HTR-8/SVneo (cell line): ENCODE results near the gene C22orf31.

Experiments used
- DNase-seq: peaks from one replicate; pipeline ENCODE4 v3.0.0; 2011; ENCODE audit warnings: low spot score, mixed read lengths; ENCODE audit not compliant: insufficient read length
- FAIRE-seq: peaks from 2 replicates; lab custom pipeline; 2011; peaks lifted over from hg19 to GRCh38; lab: Jason Lieb, UNC

C22orf31 gene

GRCh38 chr22:29082826-29083545, 21.4 kb upstream of the C22orf31 start:
- DNase-seq (no peak), FAIRE-seq (no peak)

GRCh38 chr22:29081517-29082236, 20.0 kb upstream of the C22orf31 start:
- FAIRE-seq: no peak
- DNase-seq: no peak

- DNase-seq: no peak
- no peak for FAIRE-seq
Observed at GRCh38 chr22:29080106-29080975, 18.7 kb upstream of the C22orf31 start.

- DNase-seq: no peak
- FAIRE-seq: no peak
Observed at GRCh38 chr22:29079218-29079901, 17.7 kb upstream of the C22orf31 start.

- DNase-seq: no peak
- no peak for FAIRE-seq
Observed at GRCh38 chr22:29078869-29079207, 17.2 kb upstream of the C22orf31 start.

- no peak for FAIRE-seq
- DNase-seq: no peak
Observed at GRCh38 chr22:29078036-29078868, 16.6 kb upstream of the C22orf31 start.

- no peak for FAIRE-seq
Observed at GRCh38 chr22:29074276-29074772, 12.7 kb upstream of the C22orf31 start.

GRCh38 chr22:29073618-29074275, 12.1 kb upstream of the C22orf31 start:
- no peak for DNase-seq
- FAIRE-seq: no peak

More at GRCh38 chr22:29074276-29074772, 12.7 kb upstream of the C22orf31 start:
- no peak for DNase-seq

GRCh38 chr22:29072979-29073617, 11.5 kb upstream of the C22orf31 start, which contains the start of gene KREMEN1:
Gene KREMEN1, plus strand, starts transcription at chr22:29073035. Its CDS starts 96 bp downstream, at chr22:29073131.
- no peak for DNase-seq
- no peak for FAIRE-seq

GRCh38 chr22:29072193-29072978, 10.8 kb upstream of the C22orf31 start:
- FAIRE-seq: no peak
- peak; percentile 72 for DNase-seq

- no peak for FAIRE-seq
- DNase-seq: no peak
Observed at GRCh38 chr22:29071261-29072045, 9.8 kb upstream of the C22orf31 start.

GRCh38 chr22:29070490-29070889, 8.9 kb upstream of the C22orf31 start:
- FAIRE-seq (no peak), DNase-seq (no peak)

- DNase-seq: no peak
- no peak for FAIRE-seq
Observed at GRCh38 chr22:29069463-29069862, 7.8 kb upstream of the C22orf31 start.

- FAIRE-seq (no peak), DNase-seq (no peak)
Observed at GRCh38 chr22:29065468-29066190, 4.0 kb upstream of the C22orf31 start.

GRCh38 chr22:29062286-29062821, 723 bp upstream of the C22orf31 start:
- DNase-seq (no peak), FAIRE-seq (no peak)

GRCh38 chr22:29060931-29061330, 700 bp downstream of the C22orf31 start:
- FAIRE-seq (no peak), DNase-seq (no peak)
